GM12875 (cell line): Measurements from ENCODE around the gene AQR.

Experiments used
- H3K4me3 ChIP-seq: one replicate; pipeline ENCODE4 v1.5.1; 2011; ENCODE audit warnings: low read depth, low read length, control low read depth
- TF ChIP-seq, protein P1 (sequence below): IDR thresholded peaks from 2 replicates; pipeline ENCODE4 v1.5.1; 2011; ENCODE audit warnings: low read depth, mild to moderate bottlenecking, control low read depth, inconsistent platforms, low read length, moderate library complexity, borderline replicate concordance; ENCODE audit not compliant: insufficient read depth

The AQR gene

DNA sequence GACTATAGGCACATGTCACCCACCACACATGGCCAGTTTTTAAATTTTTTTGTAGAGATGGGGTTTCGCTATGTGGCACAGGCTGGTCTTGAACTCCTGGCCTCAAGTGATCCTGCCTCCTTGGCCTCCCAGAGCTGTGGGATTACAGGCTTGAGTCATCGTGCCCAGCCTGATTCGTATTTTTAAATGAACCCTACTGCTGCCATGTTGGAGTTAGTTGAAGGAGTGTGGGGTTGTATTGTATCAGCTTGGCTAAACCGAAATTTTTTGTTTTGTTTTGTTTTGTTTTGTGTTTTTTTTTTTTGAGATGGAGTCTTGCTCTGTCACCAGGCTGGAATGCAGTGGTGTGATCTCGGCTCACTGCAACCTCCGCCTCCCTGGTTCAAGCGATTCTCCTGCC lies 30.4 kb upstream of the AQR start:
- TF ChIP-seq, protein P1, sequence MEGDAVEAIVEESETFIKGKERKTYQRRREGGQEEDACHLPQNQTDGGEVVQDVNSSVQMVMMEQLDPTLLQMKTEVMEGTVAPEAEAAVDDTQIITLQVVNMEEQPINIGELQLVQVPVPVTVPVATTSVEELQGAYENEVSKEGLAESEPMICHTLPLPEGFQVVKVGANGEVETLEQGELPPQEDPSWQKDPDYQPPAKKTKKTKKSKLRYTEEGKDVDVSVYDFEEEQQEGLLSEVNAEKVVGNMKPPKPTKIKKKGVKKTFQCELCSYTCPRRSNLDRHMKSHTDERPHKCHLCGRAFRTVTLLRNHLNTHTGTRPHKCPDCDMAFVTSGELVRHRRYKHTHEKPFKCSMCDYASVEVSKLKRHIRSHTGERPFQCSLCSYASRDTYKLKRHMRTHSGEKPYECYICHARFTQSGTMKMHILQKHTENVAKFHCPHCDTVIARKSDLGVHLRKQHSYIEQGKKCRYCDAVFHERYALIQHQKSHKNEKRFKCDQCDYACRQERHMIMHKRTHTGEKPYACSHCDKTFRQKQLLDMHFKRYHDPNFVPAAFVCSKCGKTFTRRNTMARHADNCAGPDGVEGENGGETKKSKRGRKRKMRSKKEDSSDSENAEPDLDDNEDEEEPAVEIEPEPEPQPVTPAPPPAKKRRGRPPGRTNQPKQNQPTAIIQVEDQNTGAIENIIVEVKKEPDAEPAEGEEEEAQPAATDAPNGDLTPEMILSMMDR = no peak
- no peak overlapping the region for H3K4me3 ChIP-seq

DNA sequence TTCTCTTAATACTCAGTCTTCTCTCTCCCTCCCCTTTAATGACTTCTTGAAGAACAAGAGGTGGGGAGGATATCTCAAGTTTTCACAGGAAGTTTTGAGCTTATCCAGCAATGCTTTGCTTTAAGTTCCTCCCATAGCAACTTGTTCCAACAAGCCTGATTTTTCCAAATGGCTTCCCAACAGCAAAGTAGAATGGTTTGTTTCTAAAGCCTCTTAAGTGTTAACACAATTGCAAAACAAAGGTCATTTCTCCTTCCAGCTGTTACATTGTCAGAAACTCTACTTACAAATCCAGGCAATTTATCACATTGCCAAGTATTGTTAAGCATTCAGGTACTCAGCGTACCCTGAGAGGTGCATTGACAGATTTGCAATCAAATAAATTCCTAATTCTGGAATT lies 25.4 kb upstream of the AQR start:
- TF ChIP-seq, protein P1 = no peak
- H3K4me3 ChIP-seq = no peak overlapping the region

DNA sequence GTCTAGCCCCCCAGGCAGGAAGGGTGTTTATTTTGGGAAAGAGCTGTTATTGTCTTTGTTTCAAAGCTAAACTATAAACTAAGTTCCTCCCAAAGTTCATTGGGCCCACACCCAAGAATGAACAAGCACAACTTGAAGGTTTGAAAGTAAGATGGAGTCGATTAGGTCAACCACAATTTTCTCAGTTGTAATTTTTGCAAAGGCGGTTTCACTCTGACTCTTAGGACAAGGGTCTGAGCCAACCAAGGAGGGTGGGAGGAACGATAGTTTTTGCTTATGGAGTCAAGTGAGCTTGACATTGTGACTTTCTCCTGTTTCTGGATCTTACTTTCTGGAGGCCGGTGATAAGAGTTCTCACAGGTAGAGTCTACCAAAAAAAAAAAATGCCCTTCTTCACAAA lies 24.3 kb upstream of the AQR start:
- H3K4me3 ChIP-seq = no peak overlapping the region
- TF ChIP-seq, protein P1 = no peak

DNA sequence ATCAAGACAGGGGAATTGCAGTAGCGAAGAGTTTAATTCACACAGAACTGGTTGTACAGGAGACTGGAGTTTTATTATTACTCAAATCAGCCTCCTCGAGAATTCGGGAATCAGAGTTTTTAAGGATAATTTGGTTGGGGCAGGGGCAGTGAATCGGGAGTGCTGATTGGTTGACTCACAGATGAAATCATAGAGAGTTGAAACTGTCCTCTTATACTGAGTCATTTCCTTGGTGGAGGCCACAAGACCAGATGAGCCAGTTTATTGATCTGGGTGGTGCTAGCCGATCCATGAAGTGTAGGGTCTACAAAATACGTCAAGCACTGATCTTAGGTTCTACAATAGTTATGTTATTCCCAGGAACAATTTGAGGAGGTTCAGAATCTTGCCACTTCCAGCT lies 23.9 kb upstream of the AQR start:
- TF ChIP-seq, protein P1 = no peak
- no peak overlapping the region for H3K4me3 ChIP-seq

DNA sequence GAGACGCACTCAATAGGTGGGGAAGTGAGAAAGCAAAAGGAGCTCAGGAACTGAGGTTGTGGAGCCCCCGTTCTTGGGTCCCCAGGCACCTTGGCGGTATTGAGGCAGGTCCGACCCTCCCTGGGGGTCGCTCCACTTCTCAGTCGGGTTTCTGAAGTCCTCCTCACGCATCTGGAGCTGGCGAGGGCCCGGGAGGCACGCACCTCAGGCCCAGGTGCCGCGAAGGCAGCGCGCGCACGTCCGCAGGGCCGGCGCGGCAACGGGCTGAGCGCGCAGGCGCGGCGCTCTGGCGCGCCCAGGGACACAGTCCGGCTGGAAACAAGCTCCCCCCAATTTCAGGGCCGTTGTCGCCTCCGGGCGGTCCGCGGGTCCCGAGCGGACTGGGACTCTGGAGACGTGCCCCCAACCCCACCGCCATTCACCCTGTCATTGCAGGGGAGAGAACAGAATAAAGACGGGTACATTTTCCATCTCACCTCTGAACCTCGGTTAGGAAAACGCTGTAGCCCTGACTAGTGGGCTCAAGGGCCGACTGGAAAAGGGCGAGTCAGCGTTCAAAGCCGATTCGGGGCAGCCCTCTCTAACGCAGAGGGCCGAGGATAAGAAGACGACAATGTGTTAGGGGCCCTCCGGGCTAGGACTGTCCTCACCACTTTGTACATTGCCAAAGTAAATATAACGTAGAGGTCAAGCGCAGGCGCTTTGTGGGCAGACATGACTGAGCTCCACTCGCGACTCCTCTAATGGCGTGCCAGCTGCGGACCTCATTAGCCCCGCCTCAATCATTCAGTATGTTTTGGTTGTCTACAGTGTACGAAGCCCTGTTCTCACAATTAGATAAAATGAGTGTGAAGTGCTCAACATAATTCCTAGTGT lies 18.7 kb upstream of the AQR start, which contains the start of gene ZNF770:
ZNF770 (minus strand) TSS at position 261 of the 876 bp plus-strand sequence. CDS start 4,853 bp downstream, outside the sequence.
- H3K4me3 ChIP-seq = peak within 1 kb of the TSS; percentile 83
- TF ChIP-seq, protein P1 = no peak

DNA sequence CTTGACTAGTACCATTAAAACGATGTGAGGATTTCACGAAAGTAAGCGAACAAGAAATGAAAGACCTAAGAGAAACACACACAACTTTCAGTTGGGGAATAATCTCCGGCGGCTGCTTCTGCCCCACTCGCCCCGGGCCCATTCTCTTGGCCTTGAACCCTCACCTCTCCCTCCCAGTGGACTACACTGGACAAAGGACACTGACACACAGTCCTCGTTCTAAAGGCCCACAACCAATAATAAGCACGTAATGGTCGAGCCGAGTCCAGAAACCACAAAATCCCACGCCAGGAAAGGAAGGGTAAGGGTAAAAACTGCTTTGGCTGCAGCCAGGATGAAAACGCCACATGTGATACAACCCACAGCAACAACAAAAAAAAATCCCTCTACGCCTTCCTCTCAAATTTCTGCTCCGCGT lies 18.1 kb upstream of the AQR start:
- TF ChIP-seq, protein P1 = no peak
- H3K4me3 ChIP-seq = peak overlapping the region; percentile 83
